NT2/D1 (cell line): ENCODE data around the gene CYP2W1.

ENCODE experiments used
- SUZ12 ChIP-seq: IDR thresholded peaks from 2 replicates; pipeline ENCODE4 v1.6.1; 2011; ENCODE audit not compliant: insufficient read length, insufficient read depth; ENCODE audit errors: extremely low read depth
- YY1 ChIP-seq: IDR thresholded peaks from 2 replicates; pipeline ENCODE4 v1.6.1; 2011; ENCODE audit not compliant: insufficient read length, insufficient read depth
- ZNF274 ChIP-seq: IDR thresholded peaks from 2 replicates; pipeline ENCODE4 v1.6.1; 2011; ENCODE audit warnings: mild to moderate bottlenecking, low read depth, low read length

DNA sequence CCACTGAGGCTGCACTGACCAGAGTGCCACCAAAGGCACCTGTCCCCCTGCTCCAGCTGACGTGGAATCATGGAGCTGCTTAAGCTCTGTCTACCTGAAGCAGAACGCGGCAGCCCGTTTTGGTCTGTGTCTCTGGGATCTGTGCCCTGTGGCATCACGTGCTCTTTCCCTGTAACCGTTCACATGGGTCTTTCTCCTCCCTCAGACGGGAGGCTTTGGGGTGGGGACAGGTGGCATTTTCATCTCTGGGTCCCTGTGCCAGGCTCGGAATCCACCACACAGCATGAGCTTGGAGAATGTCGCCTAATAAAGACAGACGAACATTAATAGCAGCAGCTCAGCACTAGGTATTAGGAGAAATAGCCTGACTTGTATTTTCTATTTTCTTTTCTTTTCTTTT lies 26.9 kb upstream of the CYP2W1 start:
- TF ChIP-seq YY1 (no peak), SUZ12 (no peak), ZNF274 (no peak)
